GM12878 (cell line): ENCODE measurements around the gene TCP1. TPM values are rescaled to one million over a fixed set of nuclear protein-coding genes. Genes with fewer than 3 reads are reported as not detected.
A peak's percentile ranks its signal among the peaks of the same experiment; 100 is the strongest.

Experiments used
- ATAC-seq: fragments of 200-7000 bp; cut with Tn5 transposase; 3 replicates; pipeline ENCODE4 v1.9.1; 2020; ENCODE audit warnings: mild to moderate bottlenecking, moderate library complexity
- BruUV-seq: library from RNA; stranded (reverse); fragments of 400-500 nt; replicated peaks from 2 replicates; lab custom pipeline; 2021; lab: Mats Ljungman, UMichigan
- CTCF ChIA-PET: fragments of 300-600 bp; sonication (Branson Sonifier 250); formaldehyde crosslinking; extraction: SDS; loops from one replicate; lab custom pipeline; 2021; ENCODE audit warnings: inconsistent platforms; lab: Yijun Ruan, JAX
- POLR2A ChIA-PET: fragments of 350-600 bp; formaldehyde crosslinking; extraction: SDS; loops from one replicate; lab custom pipeline; 2021; ENCODE audit warnings: inconsistent platforms; lab: Charles Lee
- RAD21 ChIA-PET: fragments of 300-600 bp; sonication (Branson Sonifier 250); formaldehyde crosslinking; loops from one replicate; lab custom pipeline; 2023; ENCODE audit warnings: antibody characterized with exemption; ENCODE audit not compliant: unreplicated experiment; lab: Charles Lee
- SMC1A ChIA-PET: fragments of 300-600 bp; sonication (Branson Sonifier 250); formaldehyde crosslinking; loops from one replicate; lab custom pipeline; 2023; ENCODE audit not compliant: unreplicated experiment, uncharacterized antibody; lab: Charles Lee
- DNase-seq: peaks from one replicate; pipeline ENCODE4 v3.0.0-alpha.2; 2011; ENCODE audit warnings: low read depth, low spot score
- FAIRE-seq: peaks from 3 replicates; lab custom pipeline; 2011; peaks lifted over from hg19 to GRCh38; lab: Jason Lieb, UNC
- H2AFZ ChIP-seq: 2 replicates; pipeline ENCODE4 v1.6.0; 2011; ENCODE audit warnings: low read depth, low read length, control low read depth; ENCODE audit not compliant: control insufficient read depth
- H3K27ac ChIP-seq: 2 replicates; pipeline ENCODE4 v1.5.1; 2011; ENCODE audit warnings: control low read depth; ENCODE audit not compliant: control insufficient read depth, insufficient read depth
- H3K27me3 ChIP-seq, 2 experiments: replicated peaks in 1 of 2; 2 replicates each; pipeline versions ENCODE4 v1.6.0 to v1.6.1; 2011; ENCODE audit warnings: low read length in 1 of 2; ENCODE audit not compliant: control insufficient read depth in 2 of 2, insufficient read depth in 2 of 2
- H3K36me3 ChIP-seq, 2 experiments: 2 replicates each; pipeline ENCODE4 v1.5.1; 2011; ENCODE audit warnings: low read length in 1 of 2; ENCODE audit not compliant: control insufficient read depth in 2 of 2, insufficient read depth in 2 of 2
- H3K4me1 ChIP-seq: 2 replicates; pipeline ENCODE4 v1.6.1; 2011; ENCODE audit warnings: mild to moderate bottlenecking, low read length, moderate library complexity, mixed read lengths; ENCODE audit not compliant: control insufficient read depth, insufficient read depth
- H3K4me2 ChIP-seq: 2 replicates; pipeline ENCODE4 v1.6.0; 2011; ENCODE audit warnings: control low read depth; ENCODE audit not compliant: control insufficient read depth, insufficient read depth
- H3K4me3 ChIP-seq: fragments of 200-600 bp; sonication (generic); 2 replicates; pipeline ENCODE4 v1.5.1; 2016
- H3K79me2 ChIP-seq: 2 replicates; pipeline ENCODE4 v1.6.0; 2011; ENCODE audit warnings: low read length; ENCODE audit not compliant: control insufficient read depth, insufficient read depth
- H3K9ac ChIP-seq: 2 replicates; pipeline ENCODE4 v1.8.0; 2011; ENCODE audit warnings: low read length, control low read depth, mixed read lengths; ENCODE audit not compliant: control insufficient read depth, insufficient read depth
- H3K9me3 ChIP-seq: replicated peaks from 3 replicates; pipeline ENCODE4 v1.5.1; 2011; ENCODE audit warnings: mild to moderate bottlenecking, low read length; ENCODE audit not compliant: control insufficient read depth, insufficient read depth
- H4K20me1 ChIP-seq: 2 replicates; pipeline ENCODE4 v1.6.0; 2011; ENCODE audit not compliant: control insufficient read depth, insufficient read depth
- ATF3 ChIP-seq: IDR thresholded peaks from 2 replicates; pipeline ENCODE4 v1.6.1; 2011; ENCODE audit warnings: low read depth, mild to moderate bottlenecking, low read length, moderate library complexity, borderline replicate concordance; ENCODE audit errors: extremely low read depth
- BCL11A ChIP-seq: IDR thresholded peaks from 2 replicates; pipeline ENCODE4 v1.6.1; 2011; ENCODE audit warnings: low read depth, low read length
- CREM ChIP-seq: IDR thresholded peaks from 2 replicates; pipeline ENCODE4 v1.6.1; 2014; ENCODE audit warnings: antibody characterized with exemption, low read depth
- EED ChIP-seq: sonication (generic); IDR thresholded peaks from 2 replicates; pipeline ENCODE4 v1.6.1; 2016; ENCODE audit warnings: antibody characterized with exemption, low read depth
- JUNB ChIP-seq: IDR thresholded peaks from 2 replicates; pipeline ENCODE4 v1.6.1; 2016; ENCODE audit warnings: antibody characterized with exemption, mild to moderate bottlenecking
- MYC ChIP-seq: IDR thresholded peaks from 2 replicates; pipeline ENCODE4 v1.6.1; 2011; ENCODE audit warnings: mild to moderate bottlenecking, low read length, moderate library complexity, inconsistent platforms; ENCODE audit not compliant: insufficient read depth, insufficient replicate concordance, insufficient read length, severe bottlenecking
- NBN ChIP-seq: fragments of 450-650 bp; IDR thresholded peaks from 2 replicates; pipeline ENCODE4 v1.6.1; 2016
- NFYB ChIP-seq: IDR thresholded peaks from 2 replicates; pipeline ENCODE4 v1.6.1; 2011; ENCODE audit warnings: low read depth, mild to moderate bottlenecking, low read length, improper control_type of control experiment, moderate library complexity; ENCODE audit not compliant: insufficient read depth
- NR2C1 ChIP-seq: fragments of 450-650 bp; IDR thresholded peaks from 2 replicates; pipeline ENCODE4 v1.6.1; 2017; ENCODE audit warnings: antibody characterized with exemption, mild to moderate bottlenecking, moderate library complexity
- PML ChIP-seq: IDR thresholded peaks from 2 replicates; pipeline ENCODE4 v1.6.1; 2012; ENCODE audit warnings: low read length, inconsistent platforms
- POLR2A ChIP-seq: IDR thresholded peaks from 2 replicates; pipeline ENCODE4 v1.6.1; 2011; ENCODE audit warnings: low read depth, mild to moderate bottlenecking, low read length
- RAD21 ChIP-seq: IDR thresholded peaks from 2 replicates; pipeline ENCODE4 v1.6.1; 2011; ENCODE audit warnings: mild to moderate bottlenecking, low read depth, low read length, moderate library complexity; ENCODE audit not compliant: insufficient read depth
- RUNX3 ChIP-seq: IDR thresholded peaks from 2 replicates; pipeline ENCODE4 v1.6.1; 2012; ENCODE audit warnings: low read length, inconsistent platforms
- SMAD5 ChIP-seq: IDR thresholded peaks from 2 replicates; pipeline ENCODE4 v1.6.1; 2016; ENCODE audit warnings: antibody characterized with exemption, low read depth
- STAT1 ChIP-seq: fragments of 450-650 bp; conservative IDR thresholded peaks from 2 replicates; pipeline ENCODE4 v1.6.1; 2014; ENCODE audit warnings: antibody characterized with exemption, mild to moderate bottlenecking
- TCF12 ChIP-seq: IDR thresholded peaks from 2 replicates; pipeline ENCODE4 v1.6.1; 2011; ENCODE audit warnings: low read depth, mild to moderate bottlenecking, low read length
- TCF7 ChIP-seq: IDR thresholded peaks from 2 replicates; pipeline ENCODE4 v1.6.1; 2014; ENCODE audit warnings: antibody characterized with exemption, borderline replicate concordance
- YY1 ChIP-seq: IDR thresholded peaks from 2 replicates; pipeline ENCODE4 v1.6.1; 2011; ENCODE audit warnings: low read depth, mild to moderate bottlenecking, low read length
- ZNF274 ChIP-seq: IDR thresholded peaks from one replicate; pipeline ENCODE4 v1.8.0; 2011; ENCODE audit not compliant: insufficient read length, insufficient read depth
- ZNF687 ChIP-seq: fragments of 450-650 bp; IDR thresholded peaks from 2 replicates; pipeline ENCODE4 v1.6.1; 2017; ENCODE audit warnings: mild to moderate bottlenecking, moderate library complexity
- WGBS: methylation state at CpG from one replicate; pipeline ENCODE4 v1.1.6; 2016; ENCODE audit warnings: low lambda C conversion rate; ENCODE audit not compliant: insufficient replicate concordance, insufficient coverage; ENCODE audit errors: missing lambda C conversion rate; 5-methylcytosine and 5-hydroxymethylcytosine counted together
- in situ Hi-C: fragments of 300-500 bp; cut with MboI; formaldehyde crosslinking; loops from 9 replicates; pipeline ENCODE4 v1.14.3; 2018; ENCODE audit warnings: mixed read lengths
- intact Hi-C: fragments of 100-400 bp; cut with micrococcal nuclease; formaldehyde crosslinking; loops from one replicate; pipeline ENCODE4 v1.14.2; 2022; ENCODE audit not compliant: unreplicated experiment
- polyA plus RNA-seq, 11 experiments: library from polyadenylated mRNA; depleted of rRNA in 4 of 11; unstranded in 6 of 11; stranded (reverse) in 5 of 11; fragments of >200 nt; fragmentation: Nextera tagmentation in 4 of 11; fragmentation: Illumina TruSeq in 1 of 11; extraction: Ambion mirVana in 4 of 11; extraction: Trizol in 1 of 11; gene quantifications; 1 replicate in 1 of 11; 2 replicates in 10 of 11; pipeline versions ENCODE4 v1.2.1 to v1.2.3, GENCODE V29; 2011 to 2016; ENCODE audit warnings: inconsistent platforms in 2 of 11, missing spikeins in 2 of 11, low read depth in 1 of 11
- total RNA-seq, 4 experiments: library from RNA; depleted of rRNA in 3 of 4; stranded (reverse); fragments of >200 nt in 3 of 4; fragmentation: Illumina TruSeq in 1 of 4; extraction: Trizol in 1 of 4; gene quantifications; 2 replicates each; pipeline versions ENCODE4 v1.2.1 to v1.2.3, GENCODE V29; 2013 to 2021

TCP1 gene
- total and polyA plus RNA-seq, 10 of the 15 experiments (the other 5 are each of a cell fraction or from before 2014, with no cell fraction given), result 133 to 457 (median 306) TPM

GRCh38 chr6:159761129-159761872 is 28.1 kb downstream of the TCP1 start:
- H3K27me3 ChIP-seq, result no peaks in the 10 kb centered on the region
- H2AFZ ChIP-seq, result peak overlapping the region; percentile 72
- peaks cover 5% of the 10 kb centered on the region for H3K4me1 ChIP-seq
- H3K79me2 ChIP-seq, result peaks cover 26% of the 10 kb centered on the region
- H3K27ac ChIP-seq, result peak overlapping the region; percentile 96
- ATAC-seq, result no peak
- TSS peak; percentile 91 for BruUV-seq
- RAD21 ChIA-PET, result interaction anchor here (1.0 to 2.3 kb wide), 5 partner anchors 27 to 34 kb away, joined by 3 to 10 read pairs (median 6); partner anchors contain the start of genes MRPL18, TCP1 and WTAP
- POLR2A ChIA-PET, result interaction anchor here (0.5 to 4.8 kb wide), 14 partner anchors 9 to 1230 kb away, joined by 3 to 50 read pairs (median 4); partner anchors contain the start of genes MRPL18, TCP1 and WTAP
- H3K4me2 ChIP-seq, result peak overlapping the region; percentile 56
- CTCF ChIA-PET, result interaction anchor here (0.9 to 1.9 kb wide), 9 partner anchors 10 to 71 kb away, joined by 3 to 8 read pairs (median 5); partner anchors contain the start of gene WTAP
- DNase-seq, result no peak
- SMC1A ChIA-PET, result interaction anchor here (0.7 to 3.6 kb wide), 10 partner anchors 20 to 70 kb away, joined by 3 to 20 read pairs (median 6); partner anchors contain the start of genes MRPL18, TCP1 and WTAP
- H3K4me3 ChIP-seq, result peak overlapping the region; percentile 88
- intact Hi-C loops (no loop called here), in situ Hi-C loops (no loop called here)
- FAIRE-seq, result no peak
- WGBS, result 3% methylated on average over 38 of the region's 45 CpGs
- no peaks in the 10 kb centered on the region for H4K20me1 ChIP-seq
- H3K9ac ChIP-seq, result peak overlapping the region; percentile 81
- H3K9me3 ChIP-seq, result no peaks in the 10 kb centered on the region
- peaks cover 2 to 18% of the 10 kb centered on the region in 2 experiments; a peak in 3 of 4 replicates for H3K36me3 ChIP-seq
- TF ChIP-seq TCF12 (no peak), EED (no peak), ATF3 (no peak), RAD21 (no peak), MYC (no peak), BCL11A (no peak), JUNB (no peak), ZNF687 (no peak), SMAD5 (no peak), NBN (no peak), POLR2A (no peak), CREM (no peak), STAT1 (no peak), ZNF274 (no peak), NR2C1 (0 out of 2 replicates have a peak, but pooled peaks have one; percentile 9), PML (peak; percentile 50; the same call in 1 of the 2 replicates), YY1 (no peak), TCF7 (no peak), RUNX3 (0 out of 2 replicates have a peak, but pooled peaks have one; percentile 9), NFYB (no peak)
